Activated CD4-positive, alpha-beta memory T cell treated with anti-CD3 and anti-CD28 coated beads, Interleukin-2, amount 10 ng/mL, durations not matched to agents 7 days and 5 days (primary cell): ENCODE measurements around the gene TNP1. TPM values are rescaled to one million over a fixed set of nuclear protein-coding genes. Genes with fewer than 3 reads are reported as not detected.

ENCODE experiments used
- CTCF ChIA-PET: fragments of 350-600 bp; sonication (Branson Sonifier 250); formaldehyde crosslinking; loops from one replicate; lab custom pipeline; 2021; ENCODE audit warnings: antibody characterized with exemption, inconsistent platforms; lab: Charles Lee
- POLR2A ChIA-PET: fragments of 350-600 bp; sonication (Branson Sonifier 250); formaldehyde crosslinking; loops from one replicate; lab custom pipeline; 2021; ENCODE audit warnings: antibody characterized with exemption; lab: Charles Lee
- DNase-seq: peaks from one replicate; pipeline ENCODE4 v3.0.0-alpha.2; 2020
- H3K27ac Mint-ChIP-seq: one replicate; pipeline ENCODE4 v1.8.0; 2021; ENCODE audit warnings: mild to moderate bottlenecking, mixed read lengths
- H3K27me3 Mint-ChIP-seq: one replicate; pipeline ENCODE4 v1.8.0; 2021; ENCODE audit warnings: mixed read lengths
- H3K36me3 Mint-ChIP-seq: one replicate; pipeline ENCODE4 v1.8.0; 2021; ENCODE audit warnings: low read depth, mixed read lengths
- H3K4me1 Mint-ChIP-seq: one replicate; pipeline ENCODE4 v1.8.0; 2021; ENCODE audit warnings: mixed read lengths
- H3K4me3 Mint-ChIP-seq: one replicate; pipeline ENCODE4 v1.8.0; 2021; ENCODE audit warnings: mild to moderate bottlenecking, mixed read lengths
- H3K9me3 Mint-ChIP-seq: one replicate; pipeline ENCODE4 v1.8.0; 2021; ENCODE audit warnings: mixed read lengths
- total RNA-seq, 2 experiments: library from RNA; stranded (reverse); gene quantifications; one replicate each; pipeline ENCODE4 v1.2.3, GENCODE V29; 2021

Gene TNP1
- total RNA-seq, 2 experiments from 2014 or later = not detected

GRCh38 chr2:216819055-216819454 lies 40.8 kb downstream of the TNP1 start:
- Mint-ChIP-seq H3K4me1 (no peaks in the 10 kb centered on the region), H3K27ac (no peak overlapping the region), H3K27me3 (peaks cover 7% of the 10 kb centered on the region), H3K9me3 (no peaks in the 10 kb centered on the region), H3K36me3 (no peaks in the 10 kb centered on the region), H3K4me3 (no peak overlapping the region)
- DNase-seq = no peak
- ChIA-PET CTCF (no interaction called here), POLR2A (no interaction called here)

GRCh38 chr2:216810399-216811160 lies 49.3 kb downstream of the TNP1 start:
- ChIA-PET POLR2A (no interaction called here), CTCF (no interaction called here)
- no peak overlapping the region for H3K4me3 Mint-ChIP-seq
- no peaks in the 10 kb centered on the region for H3K36me3 Mint-ChIP-seq
- H3K9me3 Mint-ChIP-seq = no peaks in the 10 kb centered on the region
- H3K4me1 Mint-ChIP-seq = no peaks in the 10 kb centered on the region
- no peak overlapping the region for H3K27ac Mint-ChIP-seq
- H3K27me3 Mint-ChIP-seq = peaks cover 3% of the 10 kb centered on the region
- DNase-seq = no peak

Other genes starting within 250 kb of the TNP1 start
- 1 to 10 TPM in 1 of 2 experiments, under 1 TPM in 1; 0.83 to 1.2 TPM for gene IGFBP2, start 226.6 kb downstream of the TNP1 start, total RNA-seq
- gene IGFBP5, start 164.5 kb downstream of the TNP1 start, total RNA-seq = not detected